HUDEP-2 (cell line): ENCODE results near the gene GRIK4.

Source experiments
- DNase-seq, 76 experiments: peaks; one replicate each; lab custom pipeline; 2025; ENCODE audit not compliant: unreplicated experiment in 76 of 76; lab: John Stamatoyannopoulos, UW

Gene GRIK4

DNA sequence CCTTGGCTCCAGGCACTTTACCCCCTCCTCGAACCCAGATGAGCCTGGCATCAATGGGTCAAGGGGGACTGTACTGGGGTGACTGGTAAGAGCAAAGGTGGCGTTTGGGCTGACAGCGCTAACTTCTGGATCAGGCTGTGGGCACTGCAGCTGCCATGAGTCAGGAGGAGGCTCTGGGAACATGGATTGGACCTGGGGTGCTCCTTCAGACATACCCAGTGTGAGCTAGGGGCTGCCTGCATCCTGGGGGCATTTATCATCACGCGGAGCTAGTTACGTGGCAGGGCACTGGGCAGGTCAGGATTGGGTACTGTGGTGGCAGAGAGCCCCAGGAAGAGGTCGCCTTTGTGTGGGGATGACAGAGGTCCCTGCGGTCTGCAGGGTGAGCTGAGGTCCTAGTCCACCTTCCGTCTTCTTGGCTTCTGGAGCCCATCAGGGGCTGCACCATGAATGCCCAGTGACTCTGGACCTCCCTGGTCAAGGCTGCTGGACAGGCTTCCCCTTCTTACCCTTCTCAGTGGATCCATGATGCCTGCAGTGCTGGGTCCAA is 13.1 kb downstream of the GRIK4 start:
- DNase-seq, result no peak

DNA sequence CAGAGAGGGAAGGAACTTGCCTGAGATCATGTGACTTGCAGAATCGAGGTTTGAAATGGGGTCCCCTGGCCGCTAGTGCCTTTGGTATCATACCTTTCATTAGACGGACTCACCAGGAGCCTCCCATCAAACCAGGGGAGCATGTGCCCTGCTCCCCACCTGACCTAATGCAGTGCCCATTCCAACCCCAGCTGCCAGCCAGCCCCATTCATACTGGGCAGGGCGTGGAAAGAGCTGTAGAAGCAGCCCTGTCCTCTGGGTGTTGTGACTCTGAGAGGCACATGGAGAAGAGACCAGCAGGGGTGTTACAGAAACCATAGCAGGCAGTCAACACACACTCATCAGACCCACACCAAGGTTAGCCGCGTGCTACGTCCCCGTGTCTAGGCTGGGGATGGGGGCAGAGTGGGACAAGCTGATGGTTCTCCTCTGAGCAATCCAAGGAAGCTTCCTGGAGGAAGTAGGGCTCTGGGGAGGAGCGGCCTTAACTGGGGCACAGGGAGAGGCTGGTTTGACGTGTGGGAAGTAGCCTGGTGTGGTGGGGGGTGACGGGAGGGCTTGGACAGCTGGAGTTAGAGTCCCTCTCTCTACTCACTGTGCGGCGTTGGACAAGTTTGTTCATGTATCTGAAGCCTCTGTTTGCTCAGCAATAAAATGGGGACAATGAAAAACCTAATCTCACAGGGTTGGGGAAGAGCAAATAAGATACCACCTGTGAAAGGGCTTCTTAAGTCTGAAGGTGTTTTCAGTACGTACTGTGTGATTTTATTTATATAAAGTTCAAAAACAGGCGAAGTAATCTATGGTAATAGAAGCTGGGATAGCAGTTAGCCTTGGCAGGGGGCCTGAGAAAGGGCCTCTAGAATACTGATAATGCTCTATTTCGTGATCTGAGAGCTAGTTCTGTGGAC is 14.0 kb downstream of the GRIK4 start:
- DNase-seq, result no peak

DNA sequence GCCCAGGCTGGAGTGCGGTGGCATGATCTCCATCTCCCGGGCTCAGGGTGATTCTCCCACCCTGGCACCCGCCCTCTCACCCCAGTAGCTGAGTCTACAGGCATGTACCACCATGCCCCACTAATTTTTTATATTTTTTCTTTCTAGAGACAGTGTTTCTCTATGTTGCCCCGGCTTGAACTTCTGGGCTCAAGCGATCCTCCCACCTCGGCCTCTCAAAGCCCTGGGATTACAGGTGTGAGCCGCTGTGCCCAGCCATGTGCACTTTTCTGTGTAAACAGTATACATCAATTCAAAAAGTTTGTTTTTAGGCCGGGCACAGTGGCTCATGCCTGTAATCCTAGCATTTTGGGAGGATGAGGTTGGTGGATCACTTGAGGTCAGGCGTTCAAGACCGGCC is 14.7 kb downstream of the GRIK4 start:
- DNase-seq, result no peak

DNA sequence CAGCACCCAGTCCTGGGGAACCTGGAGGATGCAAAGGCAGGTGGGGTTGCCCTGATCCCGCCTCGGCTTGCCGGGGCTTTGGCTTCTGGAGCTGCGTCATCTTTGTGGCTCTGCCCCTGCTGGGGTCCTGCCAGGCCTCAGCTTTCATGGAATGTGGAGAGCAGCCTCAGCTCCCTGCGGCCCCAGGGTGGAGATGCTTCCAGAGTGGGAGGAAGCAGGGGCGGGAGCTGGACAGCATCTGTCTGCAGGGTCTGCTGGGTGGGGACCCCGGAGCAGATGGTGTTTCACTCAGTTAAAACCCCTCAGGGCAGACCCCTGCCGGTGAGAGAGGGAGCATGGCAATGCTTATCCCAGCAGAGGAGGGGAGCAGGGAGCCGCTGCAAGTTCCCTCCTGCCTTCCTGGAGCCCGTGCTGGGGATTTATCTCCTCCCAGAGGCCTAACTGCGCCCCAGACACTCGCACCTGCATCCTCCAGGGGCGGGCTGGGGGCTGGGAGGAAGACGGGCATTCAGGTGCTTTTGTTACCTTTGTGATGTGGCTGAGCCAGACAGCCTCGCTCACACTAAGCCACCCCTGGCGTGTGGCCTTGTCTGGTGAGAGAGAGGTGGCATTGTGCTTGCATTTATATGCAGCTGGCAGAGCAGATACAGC is 15.7 kb downstream of the GRIK4 start:
- no peak for DNase-seq

DNA sequence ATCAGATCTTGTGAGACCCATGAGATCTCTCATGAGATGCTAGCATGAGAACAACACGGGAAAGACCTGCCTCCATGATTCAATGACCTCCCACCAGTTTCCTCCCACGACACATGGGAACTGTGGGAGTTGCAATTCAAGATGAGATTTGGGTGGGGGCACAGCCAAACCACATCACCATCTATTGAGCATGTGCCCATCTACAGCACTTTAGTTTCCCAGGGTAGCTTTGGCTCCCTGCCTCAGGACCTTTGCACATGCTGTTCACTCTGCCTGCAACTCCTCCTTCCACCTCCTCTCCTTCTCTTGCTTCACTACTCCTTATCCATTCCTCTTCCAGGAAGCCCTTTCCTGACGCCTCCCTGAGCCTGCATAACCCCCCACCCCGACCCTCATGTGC is 17.2 kb downstream of the GRIK4 start:
- DNase-seq, result no peak

DNA sequence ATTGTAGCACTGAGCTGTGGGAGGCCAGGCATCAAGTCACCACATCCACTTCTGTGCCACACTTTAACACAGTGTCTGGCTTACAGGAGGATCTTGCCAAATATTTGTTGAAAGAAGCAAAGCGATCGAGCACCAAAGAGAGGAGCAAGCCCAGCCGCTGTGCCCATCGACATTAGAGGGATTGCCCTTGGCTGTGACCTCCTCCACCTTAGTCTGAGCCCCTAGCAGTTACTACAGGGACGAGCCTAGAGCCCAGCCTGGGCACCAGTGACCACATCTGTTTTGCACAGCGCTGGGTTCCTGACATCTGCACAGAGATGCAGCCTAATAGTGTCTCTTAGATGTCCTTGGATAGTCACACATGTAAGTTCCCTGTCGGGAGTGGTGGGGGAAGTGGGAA is 17.7 kb downstream of the GRIK4 start:
- DNase-seq, result no peak

DNA sequence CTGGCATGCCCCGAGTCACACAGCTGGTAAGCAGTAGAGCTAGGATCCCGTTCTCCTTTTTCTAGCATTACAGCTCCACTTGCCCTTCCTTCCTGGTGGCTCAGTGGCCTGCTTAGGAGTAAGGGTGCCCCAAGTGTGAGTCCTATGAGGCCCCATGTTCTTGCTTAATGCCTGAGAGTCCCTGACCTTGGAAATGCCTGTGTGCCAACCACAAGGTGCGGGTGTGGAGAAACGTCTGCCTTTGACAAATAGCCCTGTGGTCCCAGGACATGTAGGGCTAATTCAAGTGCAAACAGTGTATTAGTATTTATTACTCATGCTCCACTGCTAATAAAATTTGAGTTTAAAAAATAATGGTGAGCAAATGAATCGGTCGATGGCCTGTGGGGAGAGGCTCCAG is 18.4 kb downstream of the GRIK4 start:
- DNase-seq, result no peak

DNA sequence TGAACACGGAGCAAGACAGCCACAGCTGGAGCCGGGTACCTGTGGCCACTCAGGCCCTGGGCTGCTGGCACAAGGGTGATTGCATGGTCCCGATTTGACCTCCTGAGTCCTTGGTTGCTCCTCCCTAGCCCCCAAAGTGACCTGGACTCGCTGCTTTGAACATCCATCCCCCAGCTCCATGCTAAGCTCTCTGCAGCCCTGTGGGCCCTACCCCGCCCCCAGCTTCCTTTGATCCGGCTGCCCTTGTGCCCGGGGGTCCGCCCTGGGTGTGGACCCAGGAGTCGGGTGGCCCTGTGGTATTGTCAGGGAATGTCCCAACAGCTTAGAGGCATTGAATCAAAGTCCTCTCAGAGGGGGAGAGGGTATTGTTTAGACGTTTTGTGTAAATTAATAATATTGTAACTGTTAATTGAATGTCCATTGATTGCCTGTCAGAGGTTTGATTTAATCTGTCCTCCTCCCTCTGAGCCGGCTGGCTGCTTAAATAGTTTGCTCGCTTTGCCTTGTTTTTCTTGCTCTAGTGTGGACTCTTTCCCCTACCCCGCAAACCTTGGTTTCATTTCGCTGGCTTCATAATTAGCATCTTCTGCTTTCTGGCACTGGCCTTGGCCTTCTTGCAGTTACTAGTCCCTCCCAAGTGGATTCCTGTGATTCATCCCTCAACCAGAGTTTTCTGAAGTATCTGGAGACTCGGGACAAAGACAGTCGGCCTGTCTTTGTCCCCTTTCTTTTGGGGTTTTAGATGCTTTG is 20.7 kb downstream of the GRIK4 start:
- no peak for DNase-seq

DNA sequence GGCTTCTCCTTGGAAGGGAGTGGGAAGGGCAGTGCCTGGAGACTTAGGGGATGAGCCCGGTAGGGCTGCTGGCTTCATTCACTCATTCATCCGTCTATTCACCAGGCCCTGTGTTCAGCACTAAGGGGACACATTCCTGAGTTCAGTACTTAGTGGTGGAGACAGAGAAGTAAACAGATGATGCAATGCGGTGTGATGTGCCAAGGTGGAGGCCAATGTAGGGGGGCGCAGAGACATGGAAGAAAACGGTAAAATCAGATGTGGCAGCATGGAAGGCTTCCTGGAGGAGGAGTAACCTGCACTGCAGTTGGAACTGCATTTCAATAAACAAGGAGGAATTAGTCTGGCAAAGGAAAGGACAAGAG is 21.3 kb downstream of the GRIK4 start:
- no peak for DNase-seq

DNA sequence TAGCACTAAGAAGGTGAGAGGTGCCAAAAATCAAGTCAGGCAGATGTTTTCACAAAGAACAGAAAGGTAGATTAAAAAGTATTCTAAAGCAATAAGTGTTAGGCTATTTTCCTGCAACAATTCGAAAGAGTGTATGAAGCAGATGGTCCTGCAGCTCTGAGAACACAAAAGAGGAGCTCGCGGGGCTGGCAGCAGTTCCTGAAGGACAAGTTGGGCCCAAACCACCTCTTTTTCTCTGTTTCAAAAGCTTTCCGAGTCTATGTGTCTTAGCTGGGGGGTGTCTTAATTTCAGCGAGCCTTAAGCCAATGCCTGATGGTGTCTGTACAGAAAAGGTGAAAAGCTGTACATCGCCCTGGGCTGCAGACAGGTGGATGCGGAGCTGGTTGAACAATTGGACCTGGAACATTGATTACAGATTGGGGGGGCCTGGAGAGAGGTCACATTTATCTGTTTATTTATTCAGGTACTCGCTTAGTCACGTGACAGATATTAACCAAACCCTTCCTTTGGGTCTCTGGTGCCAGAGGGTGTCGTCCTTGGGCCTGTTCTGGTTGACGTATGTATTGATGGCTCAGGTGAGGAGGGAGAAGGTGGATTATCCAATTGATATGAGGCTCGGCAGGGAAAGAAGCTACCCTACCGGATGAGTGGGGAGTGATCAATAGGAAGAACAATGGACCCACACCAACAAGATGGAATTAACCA is 24.7 kb downstream of the GRIK4 start:
- DNase-seq, result no peak

DNA sequence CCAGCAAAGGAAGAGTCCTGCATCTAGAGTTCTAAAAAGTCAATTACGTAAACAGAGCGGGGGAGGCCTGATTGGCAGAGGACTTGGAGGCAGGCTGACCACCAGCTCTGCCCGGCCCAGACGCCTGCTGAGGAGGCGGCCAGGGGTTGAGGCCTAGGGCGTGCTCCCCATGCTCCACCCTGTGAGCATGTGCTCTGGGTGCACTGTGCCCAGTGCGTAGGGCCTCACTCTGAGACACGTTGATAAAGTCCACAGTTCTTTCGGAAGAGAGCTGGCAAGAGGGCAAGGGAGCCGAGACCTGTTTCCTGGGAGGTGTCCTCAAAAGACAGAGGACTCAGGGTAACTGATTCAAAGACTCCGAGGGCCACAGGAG is 25.2 kb downstream of the GRIK4 start:
- DNase-seq, result no peak

DNA sequence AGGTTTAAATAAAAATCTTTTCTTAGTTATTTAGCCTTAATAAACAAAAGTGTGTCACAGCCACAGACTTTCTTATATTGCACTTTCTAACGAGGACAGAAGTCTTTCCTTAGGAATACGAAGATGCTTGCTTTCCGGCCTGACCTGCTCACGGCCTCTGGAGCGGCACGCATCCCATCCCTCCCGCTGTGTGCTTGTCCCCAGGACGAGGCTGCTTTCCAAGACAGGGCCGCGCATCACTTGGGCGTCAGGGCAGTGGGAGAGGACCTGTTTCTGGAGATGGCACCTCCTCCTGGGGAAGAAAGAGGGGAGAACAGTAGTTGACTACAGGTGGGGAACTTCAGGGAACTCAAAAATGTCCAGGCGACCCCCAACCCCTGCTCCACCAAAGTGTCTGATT is 26.4 kb downstream of the GRIK4 start:
- no peak for DNase-seq

DNA sequence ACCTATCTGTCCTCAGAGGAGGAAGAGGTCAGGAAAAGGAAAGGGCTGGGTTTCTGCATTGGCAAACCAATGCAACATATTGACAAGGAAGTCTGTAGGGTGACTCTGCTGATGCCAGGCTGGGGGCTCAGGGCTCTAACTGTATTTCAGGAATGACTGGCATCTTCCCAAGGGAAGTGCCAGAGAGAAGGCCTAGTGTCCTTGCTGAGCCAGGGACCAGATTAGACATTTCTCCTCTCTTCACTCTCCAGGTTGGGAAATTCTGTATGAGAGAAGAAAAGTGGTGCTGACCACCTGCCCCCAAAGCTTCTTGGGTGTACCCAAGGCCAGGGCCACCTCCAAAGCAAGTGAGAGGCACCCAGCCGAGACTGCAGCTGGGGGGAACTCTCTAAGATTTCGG is 27.2 kb downstream of the GRIK4 start:
- DNase-seq, result no peak

DNA sequence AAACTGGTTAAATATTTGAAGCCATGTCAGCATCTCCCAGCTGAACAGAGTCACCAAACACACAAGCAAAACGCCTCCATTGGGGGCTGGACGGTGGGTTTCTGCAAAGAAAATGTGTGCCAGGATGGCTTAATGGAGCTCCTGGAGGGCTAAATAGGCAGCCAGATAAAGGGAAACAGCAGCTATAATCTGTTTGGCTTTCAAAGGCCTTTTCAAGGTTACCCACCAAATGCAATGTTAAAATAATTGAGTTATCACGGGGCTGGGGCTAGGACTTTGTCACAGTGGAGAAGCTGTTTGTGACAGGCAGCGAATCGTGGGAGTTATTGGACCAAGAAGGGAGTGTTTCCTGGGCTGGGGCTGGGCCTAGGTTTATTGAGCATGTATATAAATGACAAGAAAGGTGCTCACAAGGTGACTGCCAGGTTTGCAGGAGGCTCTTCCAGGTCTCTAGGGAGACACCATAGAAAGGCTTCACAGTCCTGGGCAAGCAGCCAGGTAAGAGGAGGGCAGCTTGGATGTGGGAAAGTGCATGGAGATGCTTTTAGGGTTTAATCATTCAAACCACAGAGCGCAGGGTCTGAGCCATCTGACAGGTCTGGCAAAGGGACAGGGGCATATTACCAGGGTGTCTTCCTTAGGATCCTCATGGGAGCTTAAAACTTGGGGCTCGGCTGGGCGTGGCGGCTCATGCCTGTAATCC is 28.3 kb downstream of the GRIK4 start:
- no peak for DNase-seq

DNA sequence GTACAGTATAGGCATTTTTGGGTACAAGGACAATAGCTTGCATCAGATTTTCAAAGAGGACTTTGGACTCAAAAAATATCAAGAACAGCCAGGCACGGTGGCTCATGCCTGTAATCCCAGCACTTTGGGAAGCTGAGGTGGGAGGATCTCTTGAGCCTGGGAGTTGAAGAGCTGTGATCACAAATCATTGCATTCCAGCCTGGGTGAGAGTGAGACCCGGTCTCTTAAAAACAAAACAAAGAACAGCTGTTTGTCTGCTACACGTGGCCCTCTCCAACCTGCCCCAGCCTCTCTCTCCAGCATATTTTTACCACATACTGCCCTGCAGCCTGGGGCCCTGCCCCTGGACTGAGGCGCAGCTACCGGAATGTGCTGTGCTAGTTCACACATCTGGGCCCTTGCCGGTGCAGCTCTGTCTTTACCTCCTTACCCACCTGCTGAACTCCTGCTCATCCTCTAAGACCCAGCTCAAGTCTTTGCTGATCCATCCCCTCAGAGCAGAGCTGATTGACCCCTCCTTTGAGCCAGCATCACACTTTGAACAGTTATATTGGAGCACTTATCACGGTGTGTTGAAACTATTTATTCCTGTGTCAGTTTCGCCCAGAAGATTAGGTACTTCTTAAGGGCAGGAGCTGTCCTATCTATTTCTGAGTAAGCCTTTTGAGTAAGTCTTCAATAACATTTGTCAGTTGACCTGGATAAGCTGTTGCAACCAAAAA is 29.4 kb downstream of the GRIK4 start:
- DNase-seq, result no peak

DNA sequence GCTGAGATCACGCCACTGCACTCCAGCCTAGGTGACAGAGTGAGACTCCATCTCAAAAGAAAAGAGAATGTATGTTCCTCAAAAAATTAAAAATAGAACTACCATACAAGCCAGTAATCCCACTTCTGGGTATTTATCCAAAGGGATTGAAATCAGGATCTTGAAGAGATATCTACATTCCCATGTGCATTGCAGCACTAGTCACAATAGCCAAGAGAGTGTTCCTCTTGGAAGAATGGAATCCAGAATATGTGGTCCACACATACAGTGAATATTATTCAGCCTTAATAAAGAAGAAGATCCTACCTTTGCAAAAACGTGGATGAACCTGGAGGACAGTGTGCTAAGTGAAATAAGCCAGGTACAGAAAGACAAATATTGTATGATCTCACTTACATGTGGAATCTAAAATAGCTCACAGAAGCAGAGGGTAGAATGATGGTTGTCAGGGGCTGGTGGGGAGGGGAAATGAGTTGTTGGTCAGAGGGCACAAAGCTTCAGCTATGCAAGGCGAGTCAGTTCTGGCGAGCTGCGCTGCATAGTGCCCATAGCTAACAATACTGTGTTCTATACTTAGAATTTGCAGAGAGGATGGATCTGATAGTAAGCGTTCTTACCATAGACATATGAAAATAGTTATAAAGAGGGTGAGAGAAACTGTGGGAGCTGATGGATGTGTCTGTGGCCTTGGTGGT is 32.1 kb downstream of the GRIK4 start:
- DNase-seq, result no peak

DNA sequence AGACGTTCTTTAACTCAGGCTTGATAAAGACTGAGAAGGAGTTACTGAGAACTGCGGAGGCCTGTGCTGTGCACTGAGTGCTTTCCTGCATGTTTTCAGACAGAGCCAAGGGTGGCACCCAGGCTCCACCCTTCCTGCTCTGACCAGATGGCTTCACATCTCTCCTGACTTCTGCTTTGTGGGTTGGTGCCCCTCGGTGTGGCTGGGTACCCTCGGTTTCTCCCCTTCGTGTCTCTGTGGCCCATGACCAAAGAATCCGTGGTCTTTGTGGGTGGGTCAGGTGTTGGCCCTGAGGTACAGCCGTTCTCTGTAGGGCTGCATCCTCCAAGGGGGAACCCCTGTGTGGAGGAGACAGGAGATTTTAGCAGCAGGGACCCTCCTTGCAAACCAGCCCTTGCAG is 34.3 kb downstream of the GRIK4 start:
- peak in 1 of 76 experiments; percentile 3 for DNase-seq

DNA sequence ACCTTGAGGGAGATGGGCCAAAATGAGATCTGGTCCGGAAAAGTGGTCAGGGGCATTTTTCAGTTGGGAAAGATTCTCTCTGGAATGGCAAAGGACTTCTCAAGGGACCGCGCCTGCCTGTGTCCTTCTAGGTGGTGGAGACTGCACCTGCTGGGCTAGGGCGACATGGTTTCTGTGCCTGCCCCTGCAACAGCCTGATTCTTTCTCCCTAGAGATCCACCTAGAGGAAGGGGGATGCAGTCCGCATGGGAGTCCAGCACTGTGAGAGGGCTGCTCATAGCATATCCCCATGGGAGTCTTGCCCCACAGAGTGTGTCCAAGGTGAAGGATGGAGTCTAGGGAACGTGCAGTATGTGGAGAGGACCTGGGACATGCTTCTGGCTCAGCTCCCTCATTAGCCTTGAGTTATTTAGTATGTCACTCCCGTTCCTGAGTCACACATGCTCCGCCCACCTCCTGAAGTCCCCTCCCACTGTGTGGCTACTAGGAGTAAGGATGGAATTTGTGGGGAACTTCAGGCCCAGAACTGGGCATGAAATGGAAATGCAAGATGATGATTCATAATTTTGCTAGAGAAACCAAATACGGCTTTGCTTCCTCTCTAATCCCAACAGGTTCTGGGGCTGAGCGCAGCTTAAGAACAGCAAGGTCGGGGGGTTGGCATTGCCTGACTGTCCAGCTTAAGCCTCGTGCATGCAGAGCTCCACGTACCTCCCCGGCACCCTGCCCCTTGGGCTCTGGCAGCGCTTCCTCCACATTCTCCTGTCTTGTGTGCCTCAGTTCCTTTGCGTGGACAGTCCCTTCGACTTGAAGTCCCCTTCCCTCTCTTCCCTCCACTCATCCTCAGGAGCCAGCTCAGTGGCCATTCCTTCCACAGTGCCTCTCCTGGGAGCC is 35.0 kb downstream of the GRIK4 start:
- DNase-seq, result no peak
